ENCODE data around the gene RBKS. TPM values are rescaled to one million over a fixed set of nuclear protein-coding genes. Genes with fewer than 3 reads are reported as not detected.
A peak's percentile ranks its signal among the peaks of the same experiment; 100 is the strongest.

The RBKS gene
- total and polyA plus RNA-seq, 2 of the 13 experiments (the other 11 are each of a cell fraction or from before 2014, with no cell fraction given): 7.7 to 8.3 TPM

DNA sequence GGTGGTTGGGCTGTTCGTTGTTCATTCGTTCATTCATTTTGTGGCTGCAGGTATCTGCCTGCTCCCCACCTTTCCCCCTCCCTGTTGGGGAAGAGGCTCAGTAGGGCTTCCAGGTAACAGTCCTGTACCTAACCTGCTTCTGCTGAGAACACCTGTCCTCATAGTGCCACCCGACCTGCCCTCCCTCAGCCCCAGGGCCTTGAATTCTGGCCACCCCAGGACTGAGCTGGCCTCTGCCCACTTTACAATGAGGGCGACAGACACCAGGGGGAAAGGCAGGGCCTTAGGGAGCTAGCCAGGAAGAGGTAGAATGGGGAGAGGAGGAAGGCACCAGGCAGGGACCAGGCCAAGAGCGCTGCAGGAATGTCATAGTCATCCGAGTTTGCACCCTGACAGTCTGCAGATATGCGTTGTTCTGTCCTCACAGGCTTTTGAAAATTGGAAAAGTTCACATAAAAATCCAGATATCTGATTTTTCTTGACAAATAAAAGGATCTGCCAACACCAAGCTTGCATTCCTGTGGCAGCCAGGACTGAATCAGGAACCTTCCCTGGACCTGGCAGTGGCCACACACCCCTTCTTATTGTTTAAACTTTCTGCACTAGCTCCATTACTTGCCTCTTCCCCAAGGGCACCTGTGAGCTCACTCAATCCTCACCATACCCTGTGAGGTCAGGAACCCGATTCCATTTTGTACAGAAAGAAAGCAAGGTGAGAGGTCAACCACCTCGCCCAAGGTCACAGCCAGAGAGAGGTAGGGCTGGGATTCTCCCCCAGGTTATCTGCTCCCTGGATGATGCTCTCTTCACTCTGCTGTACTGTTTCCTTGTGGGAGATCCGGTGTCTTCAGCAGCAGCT lies 153.9 kb downstream of the RBKS start:
- FAIRE-seq: peak; percentile 39
- no peaks in the 10 kb centered on the region for H3K79me2 ChIP-seq (ENCODE audit: insufficient read depth, low read length)
- intact Hi-C loops (cut with micrococcal nuclease; ENCODE audit: unreplicated experiment) (no loop called here), in situ Hi-C loops (cut with HindIII; ENCODE audit: extremely low pct_ligation_motif_present, low pct_unique_long_range_greater_than_20kb) (no loop called here)
- H4K20me1 ChIP-seq (ENCODE audit: insufficient read depth, low read length): no peaks in the 10 kb centered on the region
- H3K27me3 ChIP-seq (ENCODE audit: control insufficient read depth in 1 of 2, insufficient read depth in 2 of 2, low read length in 2 of 2): no peaks in the 10 kb centered on the region
- H3K9me3 ChIP-seq (ENCODE audit: low read length): no peaks in the 10 kb centered on the region
- no peaks in the 10 kb centered on the region for H3K36me3 ChIP-seq (replicated peaks in 1 of 2; ENCODE audit: control insufficient read depth in 1 of 2, insufficient read depth in 2 of 2, low read length in 2 of 2)
- no peak overlapping the region for H3K9ac ChIP-seq (ENCODE audit: insufficient read depth, low read depth, low read length)
- H3K4me1 ChIP-seq (ENCODE audit: insufficient read depth, low read length): peaks cover 39% of the 10 kb centered on the region
- ATAC-seq: no peak
- WGBS (ENCODE audit: low lambda C conversion rate): 78% methylated on average over 10 of the region's 10 CpGs
- no peak overlapping the region for H2AFZ ChIP-seq (ENCODE audit: low read length)
- H3K27ac ChIP-seq (ENCODE audit: extremely low read length, insufficient read depth, low read length): no peak overlapping the region
- no peak overlapping the region; the same call in 1 of the 2 replicates for H3K4me2 ChIP-seq (ENCODE audit: low read depth, low read length)
- H3K4me3 ChIP-seq (replicated peaks in 1 of 3; ENCODE audit: insufficient read depth in 1 of 3, low read depth in 2 of 3, low read length in 3 of 3): no peak overlapping the region
- POLR2A ChIA-PET: interaction anchor here (1.1 to 4.7 kb wide), 5 partner anchors 7 to 73 kb away, joined by 4 to 150 read pairs (median 22); partner anchors contain the start of genes SLC4A1AP and SUPT7L
- BruUV-seq (replicated peaks): no TSS peak
- CTCF ChIA-PET (ENCODE audit: low intra/inter-chr PET ratio, low total read pairs): no interaction called here
- DNase-seq (ENCODE audit: low spot score): no peak
- TF ChIP-seq IKZF1 (IDR thresholded peaks at IDR 0.05) (no peak), KDM3A (CRISPR knock-in tag; IDR thresholded peaks at IDR 0.05; ENCODE audit: low read depth) (no peak), STAG1 (CRISPR knock-in tag; IDR thresholded peaks at IDR 0.05) (no peak), ZBTB26 (CRISPR knock-in tag; IDR thresholded peaks at IDR 0.05; ENCODE audit: borderline replicate concordance) (no peak), ZNF431 (CRISPR knock-in tag; IDR thresholded peaks at IDR 0.05; ENCODE audit: borderline replicate concordance, low read depth) (no peak), ZNF468 (CRISPR knock-in tag; IDR thresholded peaks at IDR 0.05) (no peak), HDAC1 (CRISPR knock-in tag; IDR thresholded peaks at IDR 0.05) (no peak), KDM5A (IDR thresholded peaks at IDR 0.05; ENCODE audit: borderline replicate concordance, low read length) (no peak), RXRB (CRISPR knock-in tag; IDR thresholded peaks at IDR 0.05; ENCODE audit: borderline replicate concordance) (peak; percentile 62), ZNF343 (CRISPR knock-in tag; IDR thresholded peaks at IDR 0.05) (0 out of 2 replicates have a peak, but pooled peaks have one; percentile 33), ZNF501 (CRISPR knock-in tag; IDR thresholded peaks at IDR 0.05) (0 out of 2 replicates have a peak, but pooled peaks have one; percentile 22)
- TF ChIP-seq, protein P1, sequence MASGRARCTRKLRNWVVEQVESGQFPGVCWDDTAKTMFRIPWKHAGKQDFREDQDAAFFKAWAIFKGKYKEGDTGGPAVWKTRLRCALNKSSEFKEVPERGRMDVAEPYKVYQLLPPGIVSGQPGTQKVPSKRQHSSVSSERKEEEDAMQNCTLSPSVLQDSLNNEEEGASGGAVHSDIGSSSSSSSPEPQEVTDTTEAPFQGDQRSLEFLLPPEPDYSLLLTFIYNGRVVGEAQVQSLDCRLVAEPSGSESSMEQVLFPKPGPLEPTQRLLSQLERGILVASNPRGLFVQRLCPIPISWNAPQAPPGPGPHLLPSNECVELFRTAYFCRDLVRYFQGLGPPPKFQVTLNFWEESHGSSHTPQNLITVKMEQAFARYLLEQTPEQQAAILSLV (CRISPR knock-in tag; IDR thresholded peaks at IDR 0.05; ENCODE audit: borderline replicate concordance): no peak
- TF ChIP-seq, protein P2, sequence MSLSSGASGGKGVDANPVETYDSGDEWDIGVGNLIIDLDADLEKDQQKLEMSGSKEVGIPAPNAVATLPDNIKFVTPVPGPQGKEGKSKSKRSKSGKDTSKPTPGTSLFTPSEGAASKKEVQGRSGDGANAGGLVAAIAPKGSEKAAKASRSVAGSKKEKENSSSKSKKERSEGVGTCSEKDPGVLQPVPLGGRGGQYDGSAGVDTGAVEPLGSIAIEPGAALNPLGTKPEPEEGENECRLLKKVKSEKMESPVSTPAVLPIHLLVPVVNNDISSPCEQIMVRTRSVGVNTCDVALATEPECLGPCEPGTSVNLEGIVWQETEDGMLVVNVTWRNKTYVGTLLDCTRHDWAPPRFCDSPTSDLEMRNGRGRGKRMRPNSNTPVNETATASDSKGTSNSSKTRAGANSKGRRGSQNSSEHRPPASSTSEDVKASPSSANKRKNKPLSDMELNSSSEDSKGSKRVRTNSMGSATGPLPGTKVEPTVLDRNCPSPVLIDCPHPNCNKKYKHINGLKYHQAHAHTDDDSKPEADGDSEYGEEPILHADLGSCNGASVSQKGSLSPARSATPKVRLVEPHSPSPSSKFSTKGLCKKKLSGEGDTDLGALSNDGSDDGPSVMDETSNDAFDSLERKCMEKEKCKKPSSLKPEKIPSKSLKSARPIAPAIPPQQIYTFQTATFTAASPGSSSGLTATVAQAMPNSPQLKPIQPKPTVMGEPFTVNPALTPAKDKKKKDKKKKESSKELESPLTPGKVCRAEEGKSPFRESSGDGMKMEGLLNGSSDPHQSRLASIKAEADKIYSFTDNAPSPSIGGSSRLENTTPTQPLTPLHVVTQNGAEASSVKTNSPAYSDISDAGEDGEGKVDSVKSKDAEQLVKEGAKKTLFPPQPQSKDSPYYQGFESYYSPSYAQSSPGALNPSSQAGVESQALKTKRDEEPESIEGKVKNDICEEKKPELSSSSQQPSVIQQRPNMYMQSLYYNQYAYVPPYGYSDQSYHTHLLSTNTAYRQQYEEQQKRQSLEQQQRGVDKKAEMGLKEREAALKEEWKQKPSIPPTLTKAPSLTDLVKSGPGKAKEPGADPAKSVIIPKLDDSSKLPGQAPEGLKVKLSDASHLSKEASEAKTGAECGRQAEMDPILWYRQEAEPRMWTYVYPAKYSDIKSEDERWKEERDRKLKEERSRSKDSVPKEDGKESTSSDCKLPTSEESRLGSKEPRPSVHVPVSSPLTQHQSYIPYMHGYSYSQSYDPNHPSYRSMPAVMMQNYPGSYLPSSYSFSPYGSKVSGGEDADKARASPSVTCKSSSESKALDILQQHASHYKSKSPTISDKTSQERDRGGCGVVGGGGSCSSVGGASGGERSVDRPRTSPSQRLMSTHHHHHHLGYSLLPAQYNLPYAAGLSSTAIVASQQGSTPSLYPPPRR (CRISPR knock-in tag; IDR thresholded peaks at IDR 0.05; ENCODE audit: borderline replicate concordance): 0 out of 2 replicates have a peak, but pooled peaks have one; percentile 14
- TF ChIP-seq, protein P3, sequence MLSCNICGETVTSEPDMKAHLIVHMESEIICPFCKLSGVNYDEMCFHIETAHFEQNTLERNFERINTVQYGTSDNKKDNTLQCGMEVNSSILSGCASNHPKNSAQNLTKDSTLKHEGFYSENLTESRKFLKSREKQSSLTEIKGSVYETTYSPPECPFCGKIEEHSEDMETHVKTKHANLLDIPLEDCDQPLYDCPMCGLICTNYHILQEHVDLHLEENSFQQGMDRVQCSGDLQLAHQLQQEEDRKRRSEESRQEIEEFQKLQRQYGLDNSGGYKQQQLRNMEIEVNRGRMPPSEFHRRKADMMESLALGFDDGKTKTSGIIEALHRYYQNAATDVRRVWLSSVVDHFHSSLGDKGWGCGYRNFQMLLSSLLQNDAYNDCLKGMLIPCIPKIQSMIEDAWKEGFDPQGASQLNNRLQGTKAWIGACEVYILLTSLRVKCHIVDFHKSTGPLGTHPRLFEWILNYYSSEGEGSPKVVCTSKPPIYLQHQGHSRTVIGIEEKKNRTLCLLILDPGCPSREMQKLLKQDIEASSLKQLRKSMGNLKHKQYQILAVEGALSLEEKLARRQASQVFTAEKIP (CRISPR knock-in tag; IDR thresholded peaks at IDR 0.05; ENCODE audit: borderline replicate concordance): no peak

All from HepG2 (cell line).